Body of pancreas (tissue), 4 donors: ENCODE data around the gene FUT9. TPM values are rescaled to one million over a fixed set of nuclear protein-coding genes. Genes with fewer than 3 reads are reported as not detected.

ENCODE experiments used
- ATAC-seq: fragments of 150-250 bp; one replicate; pipeline ENCODE4 v1.9.1; 2016
- DNase-seq, 4 donors: peaks; one replicate each; pipeline ENCODE4 v3.0.0-alpha.2; 2019
- H3K27ac ChIP-seq, 4 donors: fragments of 200-600 bp; sonication (generic); 1 replicate in 3 of 4; 2 replicates in 1 of 4; pipeline versions ENCODE4 v1.5.1 to v1.6.1; 2016 to 2019; ENCODE audit warnings: mild to moderate bottlenecking in 1 of 4, mixed read lengths in 1 of 4, moderate library complexity in 1 of 4
- H3K27me3 ChIP-seq, 2 donors: fragments of 200-600 bp; sonication (generic); one replicate each; pipeline ENCODE4 v1.6.0; 2016; ENCODE audit warnings: mild to moderate bottlenecking in 1 of 2
- H3K36me3 ChIP-seq, 2 donors: fragments of 200-600 bp; sonication (generic); replicated peaks in 1 of 2; 2 replicates each; pipeline ENCODE4 v1.5.1; 2016; ENCODE audit warnings: low read depth in 2 of 2; ENCODE audit not compliant: insufficient read depth in 1 of 2
- H3K4me1 ChIP-seq: fragments of 200-600 bp; sonication (generic); one replicate; pipeline ENCODE4 v1.6.0; 2016
- H3K4me3 ChIP-seq, 2 donors: fragments of 200-600 bp; sonication (generic); 1 replicate in 1 of 2; 2 replicates in 1 of 2; pipeline ENCODE4 v1.5.1; 2016 to 2019
- H3K9me3 ChIP-seq, 3 donors: fragments of 200-600 bp; sonication (generic); 1 replicate in 2 of 3; 2 replicates in 1 of 3; pipeline ENCODE4 v1.5.1; 2016
- POLR2A ChIP-seq, 3 donors: fragments of 450-650 bp; IDR thresholded peaks; one replicate each; pipeline ENCODE4 v1.6.1; 2016; ENCODE audit warnings: antibody characterized with exemption in 3 of 3, mild to moderate bottlenecking in 2 of 3
- WGBS, 2 donors: methylation state at CpG; one replicate each; pipeline ENCODE4 v1.1.5; 2017; 5-methylcytosine and 5-hydroxymethylcytosine counted together
- intact Hi-C: fragments of 100-400 bp; cut with DNase I; formaldehyde crosslinking; loops from one replicate; pipeline ENCODE4 v1.15.1; 2023
- total RNA-seq, 2 donors: library from RNA; depleted of rRNA; stranded (reverse); fragments of >200 nt; gene quantifications; one replicate each; pipeline ENCODE4 v1.1.0, GENCODE V29; 2016
- TF ChIP-seq, protein P1 (sequence below), 7 experiments: fragments of 450-650 bp in 4 of 7; fragments of 200-600 bp in 3 of 7; sonication (generic) in 3 of 7; IDR thresholded peaks; one replicate each; pipeline ENCODE4 v1.5.1; 2016 to 2019; ENCODE audit warnings: antibody characterized with exemption in 7 of 7

The FUT9 gene
- total RNA-seq, 2 donors from 2014 or later, result 0.26 to 9.2 TPM

DNA sequence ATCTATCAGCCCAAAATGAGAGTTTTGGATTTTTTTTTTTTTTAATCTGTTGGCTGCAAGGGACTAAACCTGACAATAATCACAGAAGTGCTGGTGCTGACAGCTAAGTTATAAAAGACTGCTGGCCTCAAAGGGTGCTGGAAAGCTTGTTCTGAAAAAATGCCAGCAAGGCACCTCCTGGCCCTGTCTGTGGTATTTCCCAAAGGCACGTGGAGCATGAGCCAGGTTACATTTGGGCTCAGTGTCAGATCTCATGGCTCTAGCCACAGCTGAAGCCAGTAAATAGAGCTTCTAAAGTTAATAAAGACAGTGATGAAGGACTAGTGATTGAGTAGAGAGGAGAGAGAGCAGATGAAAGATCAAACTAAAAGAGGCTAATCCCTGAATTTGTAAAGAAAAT, 178.9 kb downstream of the FUT9 start:
- Histone ChIP-seq H3K27me3 (no peaks in the 10 kb centered on the region), H3K27ac (no peak overlapping the region), H3K9me3 (no peaks in the 10 kb centered on the region), H3K36me3 (no peaks in the 10 kb centered on the region), H3K4me3 (no peak overlapping the region), H3K4me1 (no peaks in the 10 kb centered on the region)
- WGBS, 2 donors, result 0 to 5% methylated on average over 1 of the region's 1 CpG
- ATAC-seq (no peak), DNase-seq (peak in 3 of 4 donors; percentile 3 to 17 (median 12))
- intact Hi-C loops, result no loop called here
- TF ChIP-seq, protein P1, sequence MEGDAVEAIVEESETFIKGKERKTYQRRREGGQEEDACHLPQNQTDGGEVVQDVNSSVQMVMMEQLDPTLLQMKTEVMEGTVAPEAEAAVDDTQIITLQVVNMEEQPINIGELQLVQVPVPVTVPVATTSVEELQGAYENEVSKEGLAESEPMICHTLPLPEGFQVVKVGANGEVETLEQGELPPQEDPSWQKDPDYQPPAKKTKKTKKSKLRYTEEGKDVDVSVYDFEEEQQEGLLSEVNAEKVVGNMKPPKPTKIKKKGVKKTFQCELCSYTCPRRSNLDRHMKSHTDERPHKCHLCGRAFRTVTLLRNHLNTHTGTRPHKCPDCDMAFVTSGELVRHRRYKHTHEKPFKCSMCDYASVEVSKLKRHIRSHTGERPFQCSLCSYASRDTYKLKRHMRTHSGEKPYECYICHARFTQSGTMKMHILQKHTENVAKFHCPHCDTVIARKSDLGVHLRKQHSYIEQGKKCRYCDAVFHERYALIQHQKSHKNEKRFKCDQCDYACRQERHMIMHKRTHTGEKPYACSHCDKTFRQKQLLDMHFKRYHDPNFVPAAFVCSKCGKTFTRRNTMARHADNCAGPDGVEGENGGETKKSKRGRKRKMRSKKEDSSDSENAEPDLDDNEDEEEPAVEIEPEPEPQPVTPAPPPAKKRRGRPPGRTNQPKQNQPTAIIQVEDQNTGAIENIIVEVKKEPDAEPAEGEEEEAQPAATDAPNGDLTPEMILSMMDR (IDR thresholded peaks at IDR 0.05), result no peak
- no peak for TF ChIP-seq POLR2A (IDR thresholded peaks at IDR 0.05)

DNA sequence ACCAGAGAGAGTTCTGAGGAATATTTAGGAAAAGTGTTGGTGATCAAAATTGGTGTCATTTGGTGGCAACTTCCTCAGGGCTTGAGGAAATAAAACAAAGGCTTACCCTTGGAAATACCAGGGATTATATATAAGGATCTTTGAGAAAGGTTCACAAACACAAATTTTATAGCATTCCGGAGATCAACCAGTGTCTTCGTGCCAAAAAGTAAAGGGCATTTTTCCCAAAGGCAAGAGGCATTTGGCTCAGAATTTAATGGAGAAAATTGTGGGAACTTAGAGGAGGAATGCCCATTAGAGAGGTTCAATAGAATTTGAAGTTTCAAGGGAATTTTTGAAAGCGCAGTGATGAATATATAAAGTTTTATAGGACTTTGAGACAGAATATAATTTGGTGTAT, 179.5 kb downstream of the FUT9 start:
- DNase-seq (no peak), ATAC-seq (no peak)
- Histone ChIP-seq H3K9me3 (no peaks in the 10 kb centered on the region), H3K4me3 (no peak overlapping the region), H3K27ac (no peak overlapping the region), H3K36me3 (no peaks in the 10 kb centered on the region), H3K27me3 (no peaks in the 10 kb centered on the region), H3K4me1 (no peaks in the 10 kb centered on the region)
- 57 to 78% methylated on average over 3 of the region's 3 CpGs for WGBS, 2 donors
- intact Hi-C loops, result no loop called here
- TF ChIP-seq, protein P1 (IDR thresholded peaks at IDR 0.05), result no peak
- no peak for TF ChIP-seq POLR2A (IDR thresholded peaks at IDR 0.05)

GRCh38 chr6:96196633-96197032, 180.9 kb downstream of the FUT9 start:
- Histone ChIP-seq H3K9me3 (no peaks in the 10 kb centered on the region), H3K4me1 (no peaks in the 10 kb centered on the region), H3K27me3 (no peaks in the 10 kb centered on the region), H3K4me3 (no peak overlapping the region), H3K36me3 (no peaks in the 10 kb centered on the region), H3K27ac (no peak overlapping the region)
- ATAC-seq, result no peak
- intact Hi-C loops, result no loop called here
- no peak for DNase-seq
- TF ChIP-seq, protein P1 (IDR thresholded peaks at IDR 0.05), result no peak
- TF ChIP-seq POLR2A (IDR thresholded peaks at IDR 0.05), result no peak
- WGBS, 2 donors, result 22 to 41% methylated on average over 3 of the region's 3 CpGs

GRCh38 chr6:96197241-96197640, 181.5 kb downstream of the FUT9 start:
- Histone ChIP-seq H3K4me1 (no peaks in the 10 kb centered on the region), H3K27ac (no peak overlapping the region), H3K36me3 (no peaks in the 10 kb centered on the region), H3K27me3 (no peaks in the 10 kb centered on the region), H3K4me3 (no peak overlapping the region), H3K9me3 (no peaks in the 10 kb centered on the region)
- intact Hi-C loops, result no loop called here
- TF ChIP-seq, protein P1 (IDR thresholded peaks at IDR 0.05), result no peak
- no peak for TF ChIP-seq POLR2A (IDR thresholded peaks at IDR 0.05)
- DNase-seq (no peak), ATAC-seq (no peak)

- no peak for DNase-seq
- no peaks in the 10 kb centered on the region for H3K36me3 ChIP-seq
- no peaks in the 10 kb centered on the region for H3K9me3 ChIP-seq
- ATAC-seq, result no peak
- H3K4me1 ChIP-seq, result no peaks in the 10 kb centered on the region
- intact Hi-C loops, result no loop called here
- no peak overlapping the region for H3K27ac ChIP-seq
- WGBS, 2 donors, result 54 to 67% methylated on average over 6 of the region's 6 CpGs
- TF ChIP-seq, protein P1 (IDR thresholded peaks at IDR 0.05), result no peak
- no peak for TF ChIP-seq POLR2A (IDR thresholded peaks at IDR 0.05)
- H3K27me3 ChIP-seq, result no peaks in the 10 kb centered on the region
- H3K4me3 ChIP-seq, result no peak overlapping the region
These were observed 186.8 kb downstream of the FUT9 start for GRCh38 chr6:96202571-96202970.
